ENCODE results near the gene AMDHD2.
"Not testable (repeated sequence)": the region's sequence is repeated elsewhere in the genome, so short reads cannot be mapped to it uniquely, and the experiment has no call there.

Gene AMDHD2

DNA sequence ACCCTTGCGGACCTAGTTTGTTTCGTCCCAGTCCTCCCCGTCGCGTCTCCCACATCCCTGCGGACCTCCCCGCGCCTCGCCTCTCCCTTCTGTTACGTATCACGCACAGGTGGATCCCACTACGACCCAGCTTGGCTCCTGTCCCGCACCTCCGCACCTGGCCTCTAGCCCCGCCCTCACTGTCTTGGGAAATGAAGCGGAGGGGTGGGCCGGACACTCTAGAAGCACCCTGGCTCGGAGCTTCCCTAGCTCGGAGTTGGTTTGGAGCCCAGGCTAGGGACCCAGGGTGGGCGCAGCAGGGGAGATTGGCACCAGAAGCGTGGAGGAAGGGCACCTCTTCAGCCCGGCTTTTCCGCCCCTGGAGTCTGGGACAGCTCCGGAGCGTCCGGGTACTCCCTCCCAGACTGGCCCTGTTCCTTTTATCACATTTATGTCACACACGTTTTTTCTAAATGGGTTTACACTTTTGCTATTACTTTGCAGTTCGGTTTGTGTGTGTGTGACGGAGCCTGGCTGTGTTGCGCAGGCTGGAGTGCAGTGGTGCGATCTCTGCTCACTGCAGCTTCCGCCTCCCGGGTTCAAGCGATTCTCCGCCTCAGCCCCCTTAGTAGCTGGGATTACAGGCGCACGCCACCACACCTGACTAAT lies 12.4 kb downstream of the AMDHD2 start:
- Histone ChIP-seq H3K36me3 (ENCODE audit: control insufficient read depth in 1 of 2, insufficient read depth in 2 of 2, low read length in 2 of 2) (peaks cover 6 to 28% of the 10 kb centered on the region in 2 donors), H3K4me3 (ENCODE audit: low read depth in 1 of 2, low read length in 2 of 2) (peak overlapping the region; percentile 66 to 84), H3K4me1 (ENCODE audit: control insufficient read depth in 1 of 2, insufficient read depth in 2 of 2, low read length in 2 of 2) (peaks cover 0 to 16% of the 10 kb centered on the region in 2 donors), H3K27ac (ENCODE audit: low read length) (peak overlapping the region; percentile 95), H3K9me3 (ENCODE audit: control insufficient read depth in 1 of 2, low read length in 2 of 2) (no peaks in the 10 kb centered on the region), H3K27me3 (ENCODE audit: low read depth, low read length) (no peaks in the 10 kb centered on the region)

DNA sequence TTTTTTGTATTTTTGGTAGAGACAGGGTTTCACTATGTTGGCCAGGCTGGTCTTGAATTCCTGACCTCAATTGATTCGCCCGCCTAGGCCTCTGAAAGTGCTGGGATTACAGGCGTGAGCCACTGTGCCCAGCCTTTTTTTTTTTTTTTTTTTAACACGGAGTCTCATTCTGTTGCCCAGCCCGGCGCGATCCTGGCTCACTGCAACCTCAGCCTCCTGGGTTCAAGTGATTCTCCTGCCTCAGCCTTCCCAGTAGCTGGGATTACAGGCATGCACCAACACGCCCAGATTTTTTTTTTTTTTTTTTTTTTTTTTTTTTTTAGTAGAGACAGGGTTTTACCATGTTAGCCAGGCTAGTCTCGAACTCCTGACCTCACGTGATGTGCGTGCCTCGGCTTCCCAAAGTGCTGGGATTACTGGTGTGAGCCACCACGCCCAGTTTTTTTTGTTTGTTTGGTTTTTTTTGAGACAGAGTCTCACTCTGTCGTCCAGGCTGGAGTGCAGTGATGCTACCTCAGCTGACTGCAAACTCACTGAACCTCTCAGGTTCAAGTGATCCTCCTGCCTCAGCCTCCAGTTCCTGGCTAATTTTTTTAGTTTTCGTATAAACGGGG lies 13.1 kb downstream of the AMDHD2 start:
- peak overlapping the region; percentile 66 to 84 for H3K4me3 ChIP-seq (ENCODE audit: low read depth in 1 of 2, low read length in 2 of 2)
- not testable (repeated sequence) for H3K9me3 ChIP-seq (ENCODE audit: control insufficient read depth in 1 of 2, low read length in 2 of 2); H3K27me3 ChIP-seq (ENCODE audit: low read depth, low read length)
- peaks cover 0 to 16% of the 10 kb centered on the region in 2 donors for H3K4me1 ChIP-seq (ENCODE audit: control insufficient read depth in 1 of 2, insufficient read depth in 2 of 2, low read length in 2 of 2)
- peak overlapping the region; percentile 95 for H3K27ac ChIP-seq (ENCODE audit: low read length)
- peaks cover 6 to 22% of the 10 kb centered on the region in 2 donors for H3K36me3 ChIP-seq (ENCODE audit: control insufficient read depth in 1 of 2, insufficient read depth in 2 of 2, low read length in 2 of 2)

DNA sequence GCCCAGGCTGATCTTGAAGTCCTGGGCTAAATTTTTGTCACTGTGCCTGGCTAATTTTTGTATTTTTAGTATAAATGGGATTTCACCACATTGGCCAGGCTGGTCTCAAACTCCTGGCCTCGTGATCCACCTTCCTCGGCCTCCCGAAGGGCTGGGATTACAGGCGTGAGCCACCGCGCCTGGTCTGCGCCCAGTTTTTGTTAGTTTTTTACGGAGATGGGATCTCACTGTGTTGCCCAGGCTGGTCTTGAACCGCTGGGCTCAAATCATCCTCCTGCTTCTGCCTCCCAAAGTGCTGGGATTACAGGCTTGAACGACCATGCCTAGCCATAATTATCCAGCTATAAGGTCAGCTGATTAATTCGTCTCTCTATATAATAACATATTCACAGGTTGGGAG lies 13.7 kb downstream of the AMDHD2 start:
- no peaks in the 10 kb centered on the region for H3K9me3 ChIP-seq (ENCODE audit: control insufficient read depth in 1 of 2, low read length in 2 of 2)
- H3K4me1 ChIP-seq (ENCODE audit: control insufficient read depth in 1 of 2, insufficient read depth in 2 of 2, low read length in 2 of 2), result peaks cover 0 to 21% of the 10 kb centered on the region in 2 donors
- H3K4me3 ChIP-seq (ENCODE audit: low read depth in 1 of 2, low read length in 2 of 2), result no peak overlapping the region
- H3K36me3 ChIP-seq (ENCODE audit: control insufficient read depth in 1 of 2, insufficient read depth in 2 of 2, low read length in 2 of 2), result peaks cover 0 to 15% of the 10 kb centered on the region in 2 donors
- H3K27ac ChIP-seq (ENCODE audit: low read length), result no peak overlapping the region
- H3K27me3 ChIP-seq (ENCODE audit: low read depth, low read length), result no peaks in the 10 kb centered on the region

DNA sequence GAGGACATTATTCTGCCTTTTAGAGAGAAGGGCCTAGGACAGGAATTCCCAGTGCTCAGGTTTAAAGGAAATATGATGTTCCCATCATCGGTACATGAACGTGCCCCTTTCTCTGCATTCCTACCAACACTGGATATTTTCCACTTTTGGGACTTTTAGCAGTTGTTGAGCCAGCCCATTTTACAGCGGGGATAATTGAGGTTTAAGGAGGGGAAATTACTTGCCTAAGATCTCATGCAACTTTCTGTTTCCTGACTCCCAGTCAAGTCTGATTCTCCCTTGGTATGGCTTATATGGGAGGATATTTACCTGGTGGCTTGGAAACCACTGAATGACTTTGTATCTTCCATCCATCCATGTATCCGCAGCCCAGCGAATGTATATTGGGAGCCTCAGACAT lies 14.2 kb downstream of the AMDHD2 start:
- not testable (repeated sequence) for H3K27me3 ChIP-seq (ENCODE audit: low read depth, low read length); H3K27ac ChIP-seq (ENCODE audit: low read length); H3K4me3 ChIP-seq (ENCODE audit: low read depth in 1 of 2, low read length in 2 of 2); H3K9me3 ChIP-seq (ENCODE audit: control insufficient read depth in 1 of 2, low read length in 2 of 2)
- Histone ChIP-seq H3K4me1 (ENCODE audit: control insufficient read depth in 1 of 2, insufficient read depth in 2 of 2, low read length in 2 of 2) (peaks cover under 1 to 25% of the 10 kb centered on the region in 2 donors), H3K36me3 (ENCODE audit: control insufficient read depth in 1 of 2, insufficient read depth in 2 of 2, low read length in 2 of 2) (peaks cover 0 to 11% of the 10 kb centered on the region in 2 donors)

DNA sequence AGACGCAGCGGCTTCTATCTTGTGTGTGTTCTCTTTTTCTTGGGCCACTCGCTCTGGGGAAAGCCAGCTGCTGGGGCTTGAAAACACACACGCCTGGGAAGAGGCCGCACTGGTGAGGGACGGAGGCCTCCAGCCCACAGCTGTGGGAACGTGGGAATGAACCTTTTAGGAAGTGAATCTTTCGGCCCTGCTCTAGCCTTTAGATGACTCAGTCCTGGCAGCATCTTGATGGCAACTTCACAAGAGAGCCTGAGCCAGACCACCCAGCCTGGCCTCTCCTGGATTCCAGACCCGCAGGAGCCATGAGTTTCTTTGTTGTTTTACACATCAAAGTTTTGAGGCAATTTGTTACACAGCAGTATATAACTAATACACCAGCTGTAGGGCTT lies 15.4 kb downstream of the AMDHD2 start:
- H3K27ac ChIP-seq (ENCODE audit: low read length), result peak overlapping the region; percentile 33
- H3K9me3 ChIP-seq (ENCODE audit: control insufficient read depth in 1 of 2, low read length in 2 of 2), result no peaks in the 10 kb centered on the region
- no peak overlapping the region for H3K4me3 ChIP-seq (ENCODE audit: low read depth in 1 of 2, low read length in 2 of 2)
- no peaks in the 10 kb centered on the region for H3K27me3 ChIP-seq (ENCODE audit: low read depth, low read length)
- peaks cover 5 to 38% of the 10 kb centered on the region in 2 donors for H3K4me1 ChIP-seq (ENCODE audit: control insufficient read depth in 1 of 2, insufficient read depth in 2 of 2, low read length in 2 of 2)
- H3K36me3 ChIP-seq (ENCODE audit: control insufficient read depth in 1 of 2, insufficient read depth in 2 of 2, low read length in 2 of 2), result no peaks in the 10 kb centered on the region

DNA sequence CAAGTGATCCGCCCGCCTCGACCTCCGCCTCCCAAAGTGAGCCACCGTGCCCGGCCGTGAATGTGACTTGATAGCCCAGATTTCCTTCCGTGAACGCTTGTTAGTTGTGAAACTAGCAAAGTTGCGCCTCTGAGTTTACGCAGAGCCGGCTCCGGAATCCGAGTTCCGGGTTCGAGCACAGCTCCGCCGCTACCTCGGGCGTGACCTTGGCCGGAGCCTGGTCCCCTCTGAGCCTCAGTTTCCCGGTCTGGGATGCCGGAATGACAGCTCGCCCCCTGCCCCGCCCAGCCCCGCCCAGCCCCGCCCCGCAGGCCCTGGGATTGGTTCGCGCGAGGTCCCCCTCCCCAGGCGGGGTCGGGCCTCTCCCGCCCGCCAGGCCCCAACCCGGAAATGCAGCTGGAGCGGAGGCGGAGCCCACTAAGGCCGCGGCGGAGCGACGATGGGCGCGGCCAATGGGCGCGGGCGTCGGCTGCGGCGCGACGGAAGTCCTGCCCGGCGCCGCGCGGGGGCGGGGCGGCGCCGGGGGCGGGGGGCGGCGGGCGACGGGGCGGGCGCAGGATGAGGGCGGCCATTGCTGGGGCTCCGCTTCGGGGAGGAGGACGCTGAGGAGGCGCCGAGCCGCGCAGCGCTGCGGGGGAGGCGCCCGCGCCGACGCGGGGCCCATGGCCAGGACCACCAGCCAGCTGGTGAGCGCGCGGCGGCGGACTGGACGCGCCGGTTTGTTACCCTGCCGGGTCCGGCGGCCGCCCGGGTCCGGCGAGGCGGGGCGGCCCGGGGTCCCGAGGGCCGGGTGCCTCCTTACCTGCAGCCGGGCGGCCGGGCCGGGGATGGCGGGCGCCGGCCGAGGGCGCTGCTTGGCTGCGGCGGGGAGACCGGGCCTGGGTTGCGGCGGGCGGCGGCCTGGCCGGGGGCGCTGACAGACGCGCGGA lies 17.5 kb downstream of the AMDHD2 start, which contains the start of gene PDPK1:
Gene PDPK1, plus strand, starts transcription at position 571 of the 929 bp plus-strand sequence. Its CDS starts 92 bp downstream, at position 663.
- no peaks in the 10 kb centered on the region for H3K36me3 ChIP-seq (ENCODE audit: control insufficient read depth in 1 of 2, insufficient read depth in 2 of 2, low read length in 2 of 2)
- no peaks in the 10 kb centered on the region for H3K27me3 ChIP-seq (ENCODE audit: low read depth, low read length)
- peaks cover 5 to 36% of the 10 kb centered on the region in 2 donors for H3K4me1 ChIP-seq (ENCODE audit: control insufficient read depth in 1 of 2, insufficient read depth in 2 of 2, low read length in 2 of 2)
- H3K4me3 ChIP-seq (ENCODE audit: low read depth in 1 of 2, low read length in 2 of 2), result peak within 1 kb of the TSS; percentile 44 to 64
- no peak within 1 kb of the TSS for H3K27ac ChIP-seq (ENCODE audit: low read length)
- no peaks in the 10 kb centered on the region for H3K9me3 ChIP-seq (ENCODE audit: control insufficient read depth in 1 of 2, low read length in 2 of 2)

DNA sequence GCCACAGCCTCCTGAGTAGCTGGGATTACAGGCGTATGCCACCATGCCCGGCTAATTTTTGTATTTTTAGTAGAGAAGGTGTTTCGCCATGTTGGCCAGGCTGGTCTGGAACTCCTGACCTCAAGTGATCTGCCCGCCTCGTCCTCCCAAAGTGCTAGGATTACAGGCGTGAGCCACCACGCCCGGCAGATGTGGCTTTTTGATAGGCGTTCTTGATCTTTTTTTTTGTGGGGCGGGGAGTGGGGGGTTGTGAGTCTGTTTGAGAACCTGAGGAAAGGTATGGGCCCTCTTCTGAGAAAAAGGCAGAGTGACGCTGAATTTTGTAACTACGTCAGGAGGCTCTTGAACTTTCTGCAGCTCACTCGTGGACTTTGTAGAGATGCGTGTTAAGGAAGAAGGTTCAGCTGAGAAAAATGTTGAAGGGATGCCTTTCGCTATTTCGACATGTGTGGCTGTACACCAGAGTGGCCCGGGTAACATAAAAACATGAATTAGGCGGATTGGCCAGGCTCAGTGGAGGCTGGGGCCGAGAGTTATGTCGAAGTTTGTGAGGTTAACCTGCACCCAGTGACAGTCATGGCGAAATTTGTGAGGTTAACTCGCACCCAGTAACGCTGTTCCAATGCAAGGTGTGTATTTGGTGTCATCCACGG lies 19.1 kb downstream of the AMDHD2 start:
- H3K27me3 ChIP-seq (ENCODE audit: low read depth, low read length); H3K9me3 ChIP-seq (ENCODE audit: control insufficient read depth in 1 of 2, low read length in 2 of 2); H3K36me3 ChIP-seq (ENCODE audit: control insufficient read depth in 1 of 2, insufficient read depth in 2 of 2, low read length in 2 of 2); H3K27ac ChIP-seq (ENCODE audit: low read length): not testable (repeated sequence)
- H3K4me3 ChIP-seq (ENCODE audit: low read depth in 1 of 2, low read length in 2 of 2), result peak overlapping the region in 1 of 2 donors; percentile 55
- H3K4me1 ChIP-seq (ENCODE audit: control insufficient read depth in 1 of 2, insufficient read depth in 2 of 2, low read length in 2 of 2), result peaks cover 5 to 34% of the 10 kb centered on the region in 2 donors

DNA sequence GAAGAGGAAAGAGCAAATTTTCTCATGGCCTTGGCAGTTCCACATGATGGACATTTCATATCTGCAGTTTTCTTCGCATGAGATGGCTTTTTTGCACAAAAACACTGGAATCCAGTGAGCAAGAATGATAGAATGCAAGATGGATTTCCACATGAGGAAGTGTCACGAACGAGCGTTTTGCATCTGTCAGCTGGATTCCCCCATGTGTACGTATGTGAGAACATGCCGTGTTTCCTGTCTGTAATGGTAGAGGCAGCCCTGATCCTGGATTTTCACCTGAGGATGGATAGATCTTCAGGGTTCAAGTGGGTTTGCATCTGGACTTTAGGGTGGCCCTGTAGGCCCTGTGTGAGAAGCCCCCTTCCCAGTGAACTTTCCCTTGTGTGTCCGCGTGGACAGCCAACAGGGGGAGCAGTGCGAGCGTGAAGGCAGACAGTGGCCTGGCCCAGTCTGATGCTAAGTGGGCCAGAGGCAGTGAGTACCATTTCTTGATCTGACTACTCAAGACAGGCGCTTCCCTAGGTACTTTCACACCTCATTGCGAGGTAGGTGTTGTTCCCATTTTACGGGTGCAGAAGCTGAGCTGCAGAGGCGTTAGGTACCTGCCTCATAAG lies 19.8 kb downstream of the AMDHD2 start:
- H3K36me3 ChIP-seq (ENCODE audit: control insufficient read depth in 1 of 2, insufficient read depth in 2 of 2, low read length in 2 of 2); H3K4me3 ChIP-seq (ENCODE audit: low read depth in 1 of 2, low read length in 2 of 2); H3K27ac ChIP-seq (ENCODE audit: low read length); H3K27me3 ChIP-seq (ENCODE audit: low read depth, low read length); H3K9me3 ChIP-seq (ENCODE audit: control insufficient read depth in 1 of 2, low read length in 2 of 2): not testable (repeated sequence)
- H3K4me1 ChIP-seq (ENCODE audit: control insufficient read depth in 1 of 2, insufficient read depth in 2 of 2, low read length in 2 of 2), result peaks cover 5 to 34% of the 10 kb centered on the region in 2 donors

DNA sequence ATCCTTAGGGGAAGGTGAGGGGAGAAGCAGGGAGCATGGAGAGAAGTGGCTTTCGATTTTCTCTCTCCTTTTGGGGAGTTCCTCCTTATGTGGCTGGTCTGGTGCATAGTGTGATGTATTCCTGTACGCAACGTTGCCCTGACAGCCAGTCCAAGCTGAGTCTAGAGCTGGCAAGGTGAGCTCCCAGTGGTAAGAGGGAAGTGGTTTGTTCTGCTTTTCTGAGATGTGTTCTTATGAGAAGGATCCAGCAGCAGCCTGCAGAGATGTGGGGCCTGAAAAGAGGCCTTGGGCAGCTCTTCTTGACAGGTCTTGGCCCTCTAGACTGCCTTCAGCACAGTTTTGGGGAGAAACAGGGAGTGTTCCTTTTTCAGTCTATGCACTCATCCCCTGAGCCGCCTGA lies 20.7 kb downstream of the AMDHD2 start:
- not testable (repeated sequence) for H3K9me3 ChIP-seq (ENCODE audit: control insufficient read depth in 1 of 2, low read length in 2 of 2); H3K4me3 ChIP-seq (ENCODE audit: low read depth in 1 of 2, low read length in 2 of 2); H3K27ac ChIP-seq (ENCODE audit: low read length); H3K36me3 ChIP-seq (ENCODE audit: control insufficient read depth in 1 of 2, insufficient read depth in 2 of 2, low read length in 2 of 2); H3K27me3 ChIP-seq (ENCODE audit: low read depth, low read length)
- H3K4me1 ChIP-seq (ENCODE audit: control insufficient read depth in 1 of 2, insufficient read depth in 2 of 2, low read length in 2 of 2), result peaks cover 5 to 34% of the 10 kb centered on the region in 2 donors

DNA sequence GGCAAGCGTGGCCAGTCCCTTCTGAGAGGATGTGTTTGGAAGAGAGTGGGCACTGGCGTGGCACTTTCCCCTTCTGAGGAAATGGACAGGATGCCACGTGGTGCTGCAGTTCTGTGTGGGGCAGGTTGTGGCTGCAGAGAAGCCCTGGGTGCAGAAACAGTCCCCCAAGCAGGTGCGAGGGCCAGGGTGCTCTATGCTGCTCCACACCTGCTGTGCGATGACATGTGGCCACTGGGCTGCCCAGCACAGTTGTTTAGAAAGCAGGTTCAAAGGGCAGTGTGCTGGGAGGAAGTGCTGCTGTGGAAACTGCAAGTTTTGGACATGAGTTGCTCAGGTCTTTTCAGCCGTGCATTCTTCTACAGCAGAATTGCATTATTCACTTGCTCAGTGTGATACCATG lies 21.2 kb downstream of the AMDHD2 start:
- not testable (repeated sequence) for H3K27ac ChIP-seq (ENCODE audit: low read length); H3K36me3 ChIP-seq (ENCODE audit: control insufficient read depth in 1 of 2, insufficient read depth in 2 of 2, low read length in 2 of 2); H3K9me3 ChIP-seq (ENCODE audit: control insufficient read depth in 1 of 2, low read length in 2 of 2); H3K4me3 ChIP-seq (ENCODE audit: low read depth in 1 of 2, low read length in 2 of 2); H3K27me3 ChIP-seq (ENCODE audit: low read depth, low read length)
- H3K4me1 ChIP-seq (ENCODE audit: control insufficient read depth in 1 of 2, insufficient read depth in 2 of 2, low read length in 2 of 2), result peaks cover 5 to 34% of the 10 kb centered on the region in 2 donors
